K562 (cell line): ENCODE measurements around the gene ARHGAP26.

Experiments used
- CCAR2 ChIP-seq: fragments of 200-400 bp; formaldehyde crosslinking; IDR thresholded peaks from 2 replicates; pipeline ENCODE4 v1.6.1; 2017; ENCODE audit warnings: mild to moderate bottlenecking, low read depth, low read length
- CTCF ChIP-seq, 3 experiments: IDR thresholded peaks in 2 of 3; conservative IDR thresholded peaks in 1 of 3; 2 replicates each; pipeline ENCODE4 v1.5.1; 2011 to 2012; ENCODE audit warnings: low read length in 3 of 3, mild to moderate bottlenecking in 3 of 3, control low read depth in 2 of 3, improper control_type of control experiment in 1 of 3, inconsistent platforms in 1 of 3, low read depth in 1 of 3, mixed read lengths in 1 of 3, moderate library complexity in 1 of 3; ENCODE audit not compliant: insufficient read depth in 2 of 3
- FOS ChIP-seq: IDR thresholded peaks from 3 replicates; pipeline ENCODE4 v1.6.1; 2011; ENCODE audit not compliant: insufficient read length; ENCODE audit errors: extremely low read depth
- HBP1 ChIP-seq: fragments of 450-650 bp; formaldehyde crosslinking; IDR thresholded peaks from 2 replicates; pipeline ENCODE4 v1.4.0; 2022; ENCODE audit warnings: missing genetic modification characterization
- JUNB ChIP-seq: fragments of 450-650 bp; formaldehyde crosslinking; conservative IDR thresholded peaks from 2 replicates; pipeline ENCODE4 v1.4.0; 2020; ENCODE audit warnings: mild to moderate bottlenecking
- NBN ChIP-seq: fragments of 450-650 bp; IDR thresholded peaks from 2 replicates; pipeline ENCODE4 v1.6.1; 2016; ENCODE audit warnings: low read depth, mild to moderate bottlenecking
- RBFOX2 ChIP-seq: fragments of 200-400 bp; formaldehyde crosslinking; IDR thresholded peaks from 2 replicates; pipeline ENCODE4 v1.6.1; 2017; ENCODE audit warnings: low read depth, mild to moderate bottlenecking, low read length, moderate library complexity
- RFX5 ChIP-seq: IDR thresholded peaks from 2 replicates; pipeline ENCODE4 v1.6.1; 2011; ENCODE audit warnings: low read depth, mild to moderate bottlenecking, improper control_type of control experiment, low read length
- STAT5B ChIP-seq: fragments of 250-450 bp; sonication (Bioruptor Pico); IDR thresholded peaks from 2 replicates; pipeline ENCODE4 v1.8.0; 2021; ENCODE audit warnings: mild to moderate bottlenecking, inconsistent platforms
- ZNF311 ChIP-seq: fragments of 250-450 bp; sonication (Bioruptor Pico); IDR thresholded peaks from 2 replicates; pipeline ENCODE4 v1.4.0; 2020; ENCODE audit warnings: mild to moderate bottlenecking, moderate library complexity
- ZNF347 ChIP-seq: fragments of 450-650 bp; formaldehyde crosslinking; IDR thresholded peaks from 2 replicates; pipeline ENCODE4 v1.4.0; 2020; ENCODE audit warnings: low read depth, mild to moderate bottlenecking, moderate library complexity
- ZNF707 ChIP-seq: fragments of 250-450 bp; sonication (Bioruptor Pico); conservative IDR thresholded peaks from 2 replicates; pipeline ENCODE4 v1.8.0; 2022; ENCODE audit warnings: inconsistent platforms, mild to moderate bottlenecking, moderate library complexity
- TF ChIP-seq, protein P1 (sequence below): sonication (generic); formaldehyde crosslinking; IDR thresholded peaks from 2 replicates; pipeline ENCODE4 v1.8.1; 2023; ENCODE audit warnings: mild to moderate bottlenecking, missing genetic modification reagents, moderate library complexity
- TF ChIP-seq, protein P2 (sequence below): sonication (generic); formaldehyde crosslinking; IDR thresholded peaks from 2 replicates; pipeline ENCODE4 v1.8.0; 2022; ENCODE audit warnings: mild to moderate bottlenecking, missing genetic modification reagents

DNA sequence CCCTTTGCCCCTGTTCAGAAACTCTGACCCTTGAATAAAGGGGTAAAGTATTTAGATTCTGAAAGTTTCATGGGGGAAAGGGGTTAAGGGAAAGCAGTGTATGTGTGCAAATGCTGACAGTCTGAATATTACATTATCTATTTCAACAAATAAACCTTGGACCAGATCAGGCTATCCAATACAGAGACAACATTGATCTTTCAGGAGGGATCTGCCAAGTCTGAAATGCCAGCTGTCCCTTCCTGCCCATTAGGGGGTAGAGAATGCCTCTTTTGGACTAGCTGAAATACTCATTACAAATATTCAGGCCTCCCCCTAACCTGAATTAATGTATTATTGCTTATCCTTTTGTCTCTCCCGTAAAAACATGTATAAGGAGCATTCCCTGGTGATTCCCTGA lies 413.8 kb downstream of the ARHGAP26 start:
- TF ChIP-seq ZNF311: no peak
- TF ChIP-seq JUNB (CRISPR knock-in tag): no peak
- no peak for TF ChIP-seq HBP1 (CRISPR knock-in tag)
- TF ChIP-seq RBFOX2: no peak
- TF ChIP-seq NBN: no peak
- TF ChIP-seq ZNF347 (CRISPR knock-in tag): no peak
- no peak for TF ChIP-seq CCAR2
- TF ChIP-seq, protein P1, sequence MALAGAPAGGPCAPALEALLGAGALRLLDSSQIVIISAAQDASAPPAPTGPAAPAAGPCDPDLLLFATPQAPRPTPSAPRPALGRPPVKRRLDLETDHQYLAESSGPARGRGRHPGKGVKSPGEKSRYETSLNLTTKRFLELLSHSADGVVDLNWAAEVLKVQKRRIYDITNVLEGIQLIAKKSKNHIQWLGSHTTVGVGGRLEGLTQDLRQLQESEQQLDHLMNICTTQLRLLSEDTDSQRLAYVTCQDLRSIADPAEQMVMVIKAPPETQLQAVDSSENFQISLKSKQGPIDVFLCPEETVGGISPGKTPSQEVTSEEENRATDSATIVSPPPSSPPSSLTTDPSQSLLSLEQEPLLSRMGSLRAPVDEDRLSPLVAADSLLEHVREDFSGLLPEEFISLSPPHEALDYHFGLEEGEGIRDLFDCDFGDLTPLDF: no peak
- TF ChIP-seq RFX5: no peak
- TF ChIP-seq ZNF707 (CRISPR knock-in tag): no peak
- TF ChIP-seq FOS: no peak
- TF ChIP-seq, protein P2, sequence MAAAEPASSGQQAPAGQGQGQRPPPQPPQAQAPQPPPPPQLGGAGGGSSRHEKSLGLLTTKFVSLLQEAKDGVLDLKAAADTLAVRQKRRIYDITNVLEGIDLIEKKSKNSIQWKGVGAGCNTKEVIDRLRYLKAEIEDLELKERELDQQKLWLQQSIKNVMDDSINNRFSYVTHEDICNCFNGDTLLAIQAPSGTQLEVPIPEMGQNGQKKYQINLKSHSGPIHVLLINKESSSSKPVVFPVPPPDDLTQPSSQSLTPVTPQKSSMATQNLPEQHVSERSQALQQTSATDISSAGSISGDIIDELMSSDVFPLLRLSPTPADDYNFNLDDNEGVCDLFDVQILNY (CRISPR knock-in tag): no peak
- TF ChIP-seq CTCF (IDR thresholded peaks at IDR 0.05 in 2 of 3, conservative IDR thresholded peaks at IDR 0.05 in 1 of 3; ENCODE audit: insufficient read depth in 2 of 3, low read depth in 1 of 3, low read length in 3 of 3): no peak
- no peak for TF ChIP-seq STAT5B (CRISPR knock-in tag)
